ENCODE measurements around the gene POLR2F. TPM values are rescaled to one million over a fixed set of nuclear protein-coding genes. Genes with fewer than 3 reads are reported as not detected.
"Not testable (repeated sequence)": the region's sequence is repeated elsewhere in the genome, so short reads cannot be mapped to it uniquely, and the experiment has no call there.

Gene POLR2F
- total RNA-seq, 1 experiment from 2014 or later, result 138 TPM

DNA sequence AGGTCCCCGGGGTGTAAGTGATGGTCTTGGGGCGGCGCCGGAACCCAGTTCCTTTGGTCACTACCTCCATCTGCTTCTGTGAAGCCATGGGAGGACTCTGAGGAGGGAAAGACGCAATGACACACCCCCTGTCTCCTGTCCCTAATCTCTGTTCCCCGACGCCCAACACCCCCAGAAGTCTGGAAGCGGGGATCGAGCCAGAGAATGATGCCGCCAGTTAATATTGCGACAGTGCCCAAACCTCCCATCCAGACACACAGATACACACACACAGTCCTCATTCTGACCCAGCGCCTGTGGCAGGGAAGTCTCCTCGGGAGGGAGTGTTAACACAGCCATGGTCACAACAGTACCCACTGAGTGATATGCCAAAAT, 450 bp upstream of the POLR2F start:
- DNase-seq (ENCODE audit: low read depth), result no peak

DNA sequence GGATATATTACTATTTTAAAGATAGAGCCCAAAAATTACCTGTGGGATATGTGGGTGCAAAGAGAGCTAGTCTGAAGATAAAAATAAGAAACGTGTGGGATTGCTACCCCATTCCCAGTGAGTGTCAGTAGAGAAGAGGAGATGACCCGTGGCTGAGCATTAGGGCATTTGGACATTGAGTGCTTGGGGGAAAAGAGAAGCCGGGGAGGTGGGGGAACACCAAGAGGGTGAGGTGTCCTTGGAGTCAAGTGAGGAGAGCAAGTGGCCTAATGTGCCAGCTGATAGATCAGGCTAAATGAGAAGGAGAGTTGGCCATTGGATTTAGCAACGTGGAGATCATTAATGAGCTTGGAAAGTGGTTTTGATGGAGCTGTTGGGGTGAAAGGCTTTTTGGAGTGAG, 1.2 kb downstream of the POLR2F start:
- no peak for DNase-seq (ENCODE audit: low read depth)

DNA sequence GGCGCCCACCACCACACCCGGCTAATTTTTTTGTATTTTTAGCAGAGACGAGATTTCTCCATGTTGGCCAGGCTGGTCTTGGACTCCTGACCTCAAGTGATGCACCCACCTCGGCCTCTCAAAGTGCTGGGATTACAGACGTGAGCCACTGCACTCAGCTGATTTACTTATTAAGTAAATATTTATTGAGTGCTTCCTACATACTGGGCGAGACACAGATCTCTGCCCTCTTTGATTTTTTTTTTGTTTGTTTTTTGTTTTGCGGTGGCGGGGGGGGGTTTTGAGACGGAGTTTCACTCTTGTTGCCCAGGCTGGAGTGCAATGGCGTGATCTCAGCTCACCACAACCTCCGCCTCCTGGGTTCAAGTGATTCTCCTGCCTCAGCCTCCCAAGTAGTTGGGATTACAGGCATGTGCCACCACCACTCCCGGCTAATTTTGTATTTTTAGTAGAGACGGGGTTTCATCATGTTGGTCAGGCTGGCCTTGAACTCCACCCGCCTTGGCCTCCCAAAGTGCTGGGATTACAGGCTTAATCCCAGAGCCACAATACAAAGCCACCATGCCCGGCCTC, 2.4 kb downstream of the POLR2F start:
- DNase-seq (ENCODE audit: low read depth), result not testable (repeated sequence)

DNA sequence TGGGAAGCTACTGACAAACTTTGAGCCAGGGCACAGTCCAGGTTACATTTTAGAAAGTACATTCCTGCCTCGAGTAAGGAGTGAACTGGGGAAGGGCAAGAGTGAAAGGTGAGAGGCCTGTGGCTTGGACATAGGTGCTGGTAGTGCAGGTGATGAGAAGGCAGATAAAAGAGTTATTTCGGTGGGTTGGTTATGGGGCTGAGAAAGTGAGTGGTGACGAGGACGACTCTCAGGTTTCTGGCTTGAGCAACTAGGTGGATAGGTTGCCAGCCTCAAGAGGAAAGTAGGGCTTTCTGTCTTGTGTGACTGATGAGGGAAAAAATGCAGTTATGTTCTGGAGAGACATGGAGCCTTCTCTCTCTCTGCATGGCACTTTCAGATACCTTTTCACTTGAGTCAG, 3.7 kb downstream of the POLR2F start:
- DNase-seq (ENCODE audit: low read depth), result no peak

GRCh38 chr22:37959231-37959825, 5.8 kb downstream of the POLR2F start:
- DNase-seq (ENCODE audit: low read depth), result no peak

- no peak for DNase-seq (ENCODE audit: low read depth)
Measured at GRCh38 chr22:37961062-37961461, 7.6 kb downstream of the POLR2F start.

DNA sequence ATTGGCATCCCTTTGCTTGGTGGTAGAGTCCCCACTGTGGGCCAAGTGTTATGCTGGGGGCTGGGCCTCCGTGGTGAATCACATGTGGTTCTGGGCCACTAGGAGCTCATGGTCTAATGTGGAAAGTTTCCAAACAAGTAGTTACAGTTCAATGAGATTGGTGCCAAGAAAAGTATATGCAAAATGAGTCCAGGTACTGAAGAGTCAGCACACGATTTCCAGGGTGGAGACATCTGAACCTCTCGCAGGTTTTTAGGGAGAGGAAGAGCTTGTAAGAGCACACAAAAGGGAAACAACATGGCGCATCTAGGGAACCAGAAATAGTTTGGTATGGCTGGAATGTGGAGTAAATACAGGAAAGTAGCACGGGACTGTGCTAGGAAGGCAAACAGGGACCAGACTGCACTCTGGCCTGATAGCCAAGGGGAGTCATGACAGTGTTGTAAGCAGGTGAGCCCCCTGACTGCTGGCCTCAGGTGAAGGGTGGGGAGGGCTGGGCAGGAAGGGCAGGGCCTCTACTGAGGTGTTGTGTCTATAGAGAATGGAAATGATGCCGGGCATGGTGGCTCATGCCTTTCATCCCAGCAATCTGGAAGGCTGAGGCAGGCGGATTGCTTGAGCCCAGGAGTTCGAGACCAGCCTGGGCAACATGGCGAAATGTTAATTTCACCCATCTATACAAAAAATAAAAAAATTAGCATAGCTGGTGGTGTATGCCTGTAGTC, 12.6 kb downstream of the POLR2F start:
- DNase-seq (ENCODE audit: low read depth), result no peak

DNA sequence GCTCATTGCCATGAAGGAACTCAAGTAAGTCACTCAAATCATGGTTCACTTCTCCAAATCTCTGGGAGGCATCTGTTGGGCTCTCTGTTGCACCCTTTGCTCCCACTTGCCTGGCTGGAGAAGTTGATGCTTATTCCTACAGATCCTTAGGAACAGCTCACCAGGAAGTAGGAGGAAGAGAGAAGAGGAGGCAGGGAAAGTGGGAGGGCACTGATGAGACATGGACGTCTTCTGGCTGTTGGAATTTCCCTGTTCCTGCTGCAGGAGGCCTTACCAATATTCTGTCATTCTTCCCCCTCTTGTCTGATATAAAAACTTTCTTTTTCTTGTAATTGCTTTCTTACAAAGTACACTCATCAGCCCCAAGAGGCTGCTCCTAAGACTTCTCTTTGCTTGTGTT, 13.6 kb downstream of the POLR2F start:
- no peak for DNase-seq (ENCODE audit: low read depth)

- no peak for DNase-seq (ENCODE audit: low read depth)
Measured at GRCh38 chr22:37967637-37968451, 14.3 kb downstream of the POLR2F start.

DNA sequence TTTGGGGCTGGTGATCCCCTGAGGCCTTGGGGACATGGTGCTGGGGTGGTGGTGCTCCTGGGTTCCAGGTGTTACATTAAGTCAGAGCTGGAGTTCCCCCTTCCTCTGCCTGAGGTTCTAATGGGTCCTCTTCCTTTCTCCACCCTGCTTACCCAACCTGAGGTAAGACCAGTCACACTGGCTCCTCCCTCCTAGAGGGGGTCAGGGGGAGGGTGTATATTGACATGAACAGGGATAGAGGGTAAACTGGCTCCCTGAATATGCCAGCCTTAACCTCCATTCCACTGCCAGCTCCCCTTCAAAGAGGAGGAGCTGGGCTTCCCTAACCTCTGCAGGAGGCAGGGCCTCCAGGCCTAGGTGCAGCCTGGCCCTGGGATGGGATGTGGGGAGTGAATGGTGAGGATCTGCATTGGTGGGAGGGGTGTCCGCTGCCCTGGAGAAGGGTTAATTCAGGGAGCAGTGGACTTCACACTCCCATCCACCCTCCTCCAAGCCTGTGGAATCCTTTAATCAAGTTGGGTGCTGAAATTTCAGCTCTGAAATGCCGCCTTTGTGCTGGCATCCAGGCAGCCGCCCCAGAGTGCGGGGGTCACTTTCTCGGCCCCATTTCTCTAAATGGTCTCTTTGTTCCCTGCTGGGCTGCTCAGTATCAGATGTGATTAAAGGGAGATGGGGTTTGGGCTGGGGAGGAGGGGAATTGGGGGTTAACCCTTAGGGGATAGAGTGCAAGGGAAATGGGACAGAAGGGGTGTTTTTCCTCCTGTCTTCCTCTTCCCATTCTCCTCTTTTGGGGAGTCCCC, 15.2 kb downstream of the POLR2F start:
- DNase-seq (ENCODE audit: low read depth), result no peak

- no peak for DNase-seq (ENCODE audit: low read depth)
Measured at GRCh38 chr22:37970864-37971263, 17.4 kb downstream of the POLR2F start.

DNA sequence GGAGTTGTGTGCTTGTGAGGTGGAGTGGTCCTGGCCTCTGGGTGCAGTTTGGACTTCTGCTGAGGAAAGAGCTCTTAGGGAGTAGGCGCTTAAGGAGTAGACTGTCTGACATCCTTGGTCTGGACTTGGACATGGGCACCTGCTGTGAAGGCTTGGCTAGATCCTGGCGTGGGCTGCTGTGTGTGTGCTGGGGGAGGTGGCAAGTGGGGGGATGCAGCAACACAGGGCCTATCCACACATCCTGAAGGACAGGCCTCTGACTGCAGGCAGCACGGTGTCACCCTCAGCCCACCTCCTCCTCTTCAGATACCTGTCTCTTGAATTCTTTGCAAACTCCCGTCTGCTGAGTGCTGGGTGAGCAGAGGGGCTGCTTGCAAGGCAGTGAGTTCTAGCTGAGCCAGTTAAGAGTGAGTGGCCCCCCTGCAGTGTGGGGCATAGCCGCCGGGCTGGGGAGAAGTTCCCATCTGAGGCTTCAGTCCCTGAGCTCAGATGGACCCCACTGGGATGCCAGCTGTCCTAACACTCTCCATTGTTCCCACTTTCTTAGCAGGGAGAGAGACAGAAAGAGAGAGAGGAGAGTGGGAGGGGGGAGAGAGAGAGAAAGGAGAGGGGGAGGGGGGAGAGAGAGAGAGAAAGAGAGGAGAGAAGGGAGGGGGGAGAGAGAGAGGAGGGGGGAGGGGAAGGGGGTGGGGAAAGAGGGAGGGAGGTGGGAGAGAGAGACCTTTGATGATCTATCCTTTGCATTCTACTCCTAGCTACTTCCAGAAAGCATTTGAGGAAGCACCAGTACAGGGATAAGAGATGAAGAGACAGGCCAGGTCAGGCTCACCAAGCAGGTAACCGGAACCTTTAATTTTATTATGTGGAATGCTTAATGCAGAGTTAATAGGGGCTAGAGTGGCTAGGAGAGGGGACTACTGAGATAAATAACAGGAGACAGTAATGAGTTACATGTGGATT, 18.3 kb downstream of the POLR2F start:
- no peak for DNase-seq (ENCODE audit: low read depth)

GRCh38 chr22:37972527-37972926, 19.0 kb downstream of the POLR2F start:
- DNase-seq (ENCODE audit: low read depth), result no peak

- no peak for DNase-seq (ENCODE audit: low read depth)
Measured at GRCh38 chr22:37973271-37974170, 20.0 kb downstream of the POLR2F start.

GRCh38 chr22:37975153-37975552, 21.7 kb downstream of the POLR2F start:
- DNase-seq (ENCODE audit: low read depth), result no peak

GRCh38 chr22:37976022-37976421, 22.5 kb downstream of the POLR2F start:
- not testable (repeated sequence) for DNase-seq (ENCODE audit: low read depth)

DNA sequence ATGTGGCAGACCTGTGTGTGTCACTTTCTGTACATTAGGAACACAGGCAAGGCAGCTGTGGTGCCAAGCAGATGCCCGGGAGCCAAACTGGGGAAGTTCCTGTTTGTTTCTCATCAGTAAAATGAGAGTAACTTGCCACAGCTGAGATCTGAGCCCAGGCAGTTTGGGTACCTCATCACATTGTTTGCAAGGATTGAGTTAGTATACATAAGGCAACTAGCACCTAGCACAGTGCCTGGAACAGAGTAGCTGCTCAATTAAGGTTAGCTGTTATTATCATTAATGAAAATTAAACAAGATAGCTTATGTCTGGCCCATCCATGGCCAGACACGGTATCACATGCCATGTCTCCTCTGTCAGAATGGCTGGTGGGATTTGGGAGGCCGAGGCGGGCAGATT, 23.0 kb downstream of the POLR2F start:
- DNase-seq (ENCODE audit: low read depth), result no peak

DNA sequence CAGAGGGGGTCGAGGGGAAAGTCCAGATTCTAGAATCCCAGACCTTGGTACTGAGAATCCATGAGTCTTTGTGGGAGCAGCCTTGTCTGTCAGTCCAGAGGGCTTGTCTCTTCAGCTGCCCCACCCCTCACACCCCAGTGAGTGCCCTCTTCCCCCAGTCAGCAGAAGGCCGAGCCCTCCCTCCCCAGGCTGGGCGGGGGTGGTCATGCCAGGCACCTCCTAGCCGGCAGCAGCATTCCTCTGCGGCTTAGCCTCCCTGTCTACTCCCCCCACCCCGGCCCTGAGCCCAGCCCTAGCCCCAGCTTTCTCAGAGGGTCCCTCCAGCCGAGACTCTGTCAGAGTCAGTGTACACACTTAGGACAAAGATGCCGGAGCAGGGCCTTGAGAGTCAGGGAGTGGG, 26.3 kb downstream of the POLR2F start:
- DNase-seq (ENCODE audit: low read depth), result no peak

- no peak for DNase-seq (ENCODE audit: low read depth)
Measured at GRCh38 chr22:37981282-37982011, 27.9 kb downstream of the POLR2F start.
